ENCODE data around the gene MCTP2. TPM values are rescaled to one million over a fixed set of nuclear protein-coding genes. Genes with fewer than 3 reads are reported as not detected.

MCTP2 gene
- polyA plus RNA-seq, 3 donors: 2.4 to 7.4 (median 7.3) TPM

DNA sequence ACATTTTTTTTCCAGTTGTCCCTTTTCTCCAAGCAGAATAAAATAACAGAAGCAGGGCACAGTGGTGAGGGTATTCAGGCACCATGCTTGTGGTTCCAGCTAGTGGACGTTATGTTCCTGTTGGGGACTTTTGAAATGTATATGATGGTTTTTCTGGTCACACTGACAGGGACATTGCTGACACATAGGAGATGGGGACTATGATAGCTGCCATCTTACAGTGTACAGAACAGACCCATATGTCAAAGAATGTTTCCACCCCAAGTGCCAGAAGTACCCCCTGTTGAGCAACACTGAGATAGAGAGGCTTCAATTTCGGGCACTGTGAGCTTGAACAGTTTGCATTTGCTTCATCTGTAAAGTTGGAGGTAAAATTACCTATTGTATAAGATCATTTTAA lies 38.6 kb downstream of the MCTP2 start:
- Mint-ChIP-seq H3K27me3 (ENCODE audit: low read depth in 3 of 3) (no peaks in the 10 kb centered on the region), H3K4me1 (peaks cover 14% of the 10 kb centered on the region), H3K36me3 (peaks cover 3 to 4% of the 10 kb centered on the region in 2 donors), H3K4me3 (no peak overlapping the region), H3K9me3 (no peaks in the 10 kb centered on the region), H3K27ac (no peak overlapping the region)
- no peak for DNase-seq
- Histone ChIP-seq H3K9ac (ENCODE audit: insufficient read depth, low read length, poor library complexity, severe bottlenecking) (no peak overlapping the region), H3K4me3 (replicated peaks in 1 of 3; ENCODE audit: low read depth in 2 of 3, low read length in 3 of 3) (no peak overlapping the region), H3K4me1 (ENCODE audit: control insufficient read depth in 1 of 2, insufficient read depth in 2 of 2, low read length in 2 of 2) (peaks cover 5 to 18% of the 10 kb centered on the region in 2 donors), H3K4me2 (replicated peaks; ENCODE audit: extremely low read depth, low read length, poor library complexity, severe bottlenecking) (no peak overlapping the region), H3K9me3 (replicated peaks in 1 of 2; ENCODE audit: control insufficient read depth in 1 of 2, insufficient read depth in 1 of 2, low read length in 2 of 2) (no peaks in the 10 kb centered on the region), H2AFZ (ENCODE audit: insufficient read depth, low read depth, low read length, poor library complexity, severe bottlenecking) (no peak overlapping the region), H3K27me3 (ENCODE audit: control insufficient read depth in 2 of 2, insufficient read depth in 2 of 2, low read length in 2 of 2) (no peaks in the 10 kb centered on the region), H4K20me1 (ENCODE audit: insufficient read depth, low read length) (no peaks in the 10 kb centered on the region), H3K79me2 (ENCODE audit: insufficient read depth, low read length) (no peaks in the 10 kb centered on the region), H3K36me3 (replicated peaks in 1 of 2; ENCODE audit: control insufficient read depth in 1 of 2, insufficient read depth in 2 of 2, low read length in 2 of 2) (no peaks in the 10 kb centered on the region), H3K27ac (ENCODE audit: low read depth in 1 of 2, low read length in 2 of 2) (no peak overlapping the region)
- intact Hi-C loops (cut with micrococcal nuclease): no loop called here
- 50% methylated on average over 1 of the region's 2 CpGs for WGBS (ENCODE audit: insufficient coverage)
- TF ChIP-seq, protein P1, sequence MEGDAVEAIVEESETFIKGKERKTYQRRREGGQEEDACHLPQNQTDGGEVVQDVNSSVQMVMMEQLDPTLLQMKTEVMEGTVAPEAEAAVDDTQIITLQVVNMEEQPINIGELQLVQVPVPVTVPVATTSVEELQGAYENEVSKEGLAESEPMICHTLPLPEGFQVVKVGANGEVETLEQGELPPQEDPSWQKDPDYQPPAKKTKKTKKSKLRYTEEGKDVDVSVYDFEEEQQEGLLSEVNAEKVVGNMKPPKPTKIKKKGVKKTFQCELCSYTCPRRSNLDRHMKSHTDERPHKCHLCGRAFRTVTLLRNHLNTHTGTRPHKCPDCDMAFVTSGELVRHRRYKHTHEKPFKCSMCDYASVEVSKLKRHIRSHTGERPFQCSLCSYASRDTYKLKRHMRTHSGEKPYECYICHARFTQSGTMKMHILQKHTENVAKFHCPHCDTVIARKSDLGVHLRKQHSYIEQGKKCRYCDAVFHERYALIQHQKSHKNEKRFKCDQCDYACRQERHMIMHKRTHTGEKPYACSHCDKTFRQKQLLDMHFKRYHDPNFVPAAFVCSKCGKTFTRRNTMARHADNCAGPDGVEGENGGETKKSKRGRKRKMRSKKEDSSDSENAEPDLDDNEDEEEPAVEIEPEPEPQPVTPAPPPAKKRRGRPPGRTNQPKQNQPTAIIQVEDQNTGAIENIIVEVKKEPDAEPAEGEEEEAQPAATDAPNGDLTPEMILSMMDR (IDR thresholded peaks at IDR 0.05): no peak

DNA sequence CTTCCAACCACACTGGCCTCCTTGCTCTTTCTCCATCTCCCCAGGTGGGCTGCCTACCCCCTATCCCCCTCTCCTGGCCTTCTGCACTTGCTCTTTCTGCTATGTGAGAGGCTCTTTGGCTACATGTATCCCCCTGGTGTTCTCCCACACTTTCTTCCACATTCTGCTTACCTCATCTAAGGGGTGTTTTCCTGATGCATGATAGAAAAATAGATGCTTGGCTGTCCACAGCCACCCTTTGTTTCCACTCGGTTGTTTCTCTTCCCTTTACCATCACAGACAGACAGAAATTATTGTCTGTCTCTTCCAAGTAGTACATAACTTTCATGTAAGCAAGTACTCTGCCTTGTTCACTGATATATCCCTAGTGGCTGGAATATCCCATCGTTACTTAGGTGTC lies 39.2 kb downstream of the MCTP2 start:
- intact Hi-C loops (cut with micrococcal nuclease): no loop called here
- Histone ChIP-seq H3K4me3 (replicated peaks in 1 of 3; ENCODE audit: low read depth in 2 of 3, low read length in 3 of 3) (no peak overlapping the region), H3K4me2 (replicated peaks; ENCODE audit: extremely low read depth, low read length, poor library complexity, severe bottlenecking) (no peak overlapping the region), H3K36me3 (replicated peaks in 1 of 2; ENCODE audit: control insufficient read depth in 1 of 2, insufficient read depth in 2 of 2, low read length in 2 of 2) (no peaks in the 10 kb centered on the region), H3K27me3 (ENCODE audit: control insufficient read depth in 2 of 2, insufficient read depth in 2 of 2, low read length in 2 of 2) (no peaks in the 10 kb centered on the region), H3K9me3 (replicated peaks in 1 of 2; ENCODE audit: control insufficient read depth in 1 of 2, insufficient read depth in 1 of 2, low read length in 2 of 2) (no peaks in the 10 kb centered on the region), H4K20me1 (ENCODE audit: insufficient read depth, low read length) (no peaks in the 10 kb centered on the region), H3K9ac (ENCODE audit: insufficient read depth, low read length, poor library complexity, severe bottlenecking) (no peak overlapping the region), H2AFZ (ENCODE audit: insufficient read depth, low read depth, low read length, poor library complexity, severe bottlenecking) (no peak overlapping the region), H3K27ac (ENCODE audit: low read depth in 1 of 2, low read length in 2 of 2) (no peak overlapping the region), H3K79me2 (ENCODE audit: insufficient read depth, low read length) (no peaks in the 10 kb centered on the region), H3K4me1 (ENCODE audit: control insufficient read depth in 1 of 2, insufficient read depth in 2 of 2, low read length in 2 of 2) (peaks cover 5 to 18% of the 10 kb centered on the region in 2 donors)
- H3K36me3 Mint-ChIP-seq: peaks cover 3 to 4% of the 10 kb centered on the region in 2 donors
- H3K27ac Mint-ChIP-seq: no peak overlapping the region
- no peaks in the 10 kb centered on the region for H3K9me3 Mint-ChIP-seq
- no peaks in the 10 kb centered on the region for H3K27me3 Mint-ChIP-seq (ENCODE audit: low read depth in 3 of 3)
- no CpG with 5 or more reads among the region's 2 CpGs for WGBS (ENCODE audit: insufficient coverage)
- TF ChIP-seq, protein P1 (IDR thresholded peaks at IDR 0.05): no peak
- DNase-seq: no peak
- peaks cover 14% of the 10 kb centered on the region for H3K4me1 Mint-ChIP-seq
- H3K4me3 Mint-ChIP-seq: no peak overlapping the region

All from CD14-positive monocyte (primary cell).